Measurements from ENCODE around the gene RIMBP2.

The RIMBP2 gene

GRCh38 chr12:130628304-130628703, 87.8 kb downstream of the RIMBP2 start:
- no peak for DNase-seq (ENCODE audit: low read depth)

DNA sequence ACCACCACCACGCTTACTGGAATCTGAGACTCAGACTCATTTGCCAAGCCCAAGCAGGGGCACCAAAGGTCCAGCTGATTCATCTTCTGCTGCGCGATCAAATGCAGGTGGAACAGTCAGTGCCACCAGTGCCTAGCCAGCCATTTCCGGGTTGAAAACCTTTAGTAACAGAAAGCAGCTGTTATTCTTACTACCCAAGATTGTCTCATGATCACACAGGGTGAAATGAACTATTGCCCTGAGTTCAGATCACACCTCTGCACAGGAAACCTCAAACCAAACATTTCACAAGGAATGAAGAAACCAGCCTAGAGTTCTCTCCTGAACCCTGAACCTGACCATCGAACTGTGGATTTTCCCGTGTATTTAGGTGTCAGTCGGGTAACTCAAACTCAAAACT, 88.9 kb downstream of the RIMBP2 start:
- DNase-seq (ENCODE audit: low read depth) = no peak

DNA sequence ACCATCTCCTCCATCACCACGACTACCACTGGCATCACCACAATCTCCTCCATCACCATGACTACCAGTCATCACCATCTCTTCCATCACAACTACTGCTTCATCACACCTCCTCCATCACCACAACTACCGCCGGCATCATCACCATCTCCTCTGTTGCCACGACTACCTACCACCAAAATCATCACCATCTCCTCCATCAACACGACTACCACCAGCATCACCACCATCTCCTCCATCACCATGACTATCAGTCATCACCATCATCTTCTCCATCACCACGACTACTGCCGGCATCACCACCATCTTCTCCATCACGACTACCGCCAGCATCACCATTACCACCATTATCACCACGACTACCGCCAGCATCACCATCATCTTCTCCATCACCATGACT, 89.5 kb downstream of the RIMBP2 start:
- DNase-seq (ENCODE audit: low read depth) = no peak

DNA sequence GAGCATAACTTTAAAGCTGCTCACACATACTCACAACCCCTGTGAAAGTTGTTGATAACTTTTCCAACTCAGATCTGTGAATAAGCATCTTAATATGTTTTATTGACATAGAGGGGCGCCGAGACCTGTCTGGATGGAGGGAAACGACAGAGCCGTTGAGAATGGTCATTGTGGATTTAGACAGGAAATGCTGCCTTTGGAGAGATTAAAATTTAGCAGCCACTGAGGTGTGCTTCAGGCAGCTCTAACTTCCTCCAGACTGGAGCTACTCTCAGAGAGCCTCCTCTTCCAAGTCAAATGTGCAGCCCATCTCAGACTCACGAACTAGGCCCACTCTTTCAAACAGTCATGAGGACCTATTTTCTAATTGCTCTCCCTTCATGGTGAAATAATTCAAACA, 90.9 kb downstream of the RIMBP2 start:
- no peak for DNase-seq (ENCODE audit: low read depth)

DNA sequence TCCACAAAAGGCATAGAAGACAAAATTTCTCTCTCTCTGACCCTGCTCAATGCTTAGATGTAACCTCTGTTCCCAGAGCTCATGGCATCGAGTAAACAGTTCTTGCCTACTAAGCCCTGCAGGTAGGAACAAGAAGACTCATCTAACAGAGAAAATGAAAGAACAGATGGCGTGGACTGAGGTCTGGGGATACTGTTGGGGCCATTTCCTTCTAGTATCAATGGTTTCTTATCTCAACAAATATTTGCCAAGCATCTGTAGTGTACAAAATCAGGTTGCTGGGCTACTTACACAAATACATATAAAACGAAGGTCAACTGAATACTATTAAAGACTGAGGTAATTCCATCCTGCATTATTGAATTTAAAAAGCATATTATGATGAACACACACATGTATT, 93.3 kb downstream of the RIMBP2 start:
- no peak for DNase-seq (ENCODE audit: low read depth)

GRCh38 chr12:130621696-130622298, 94.3 kb downstream of the RIMBP2 start:
- no peak for DNase-seq (ENCODE audit: low read depth)

GRCh38 chr12:130620756-130621155, 95.3 kb downstream of the RIMBP2 start:
- DNase-seq (ENCODE audit: low read depth) = no peak

GRCh38 chr12:130620281-130620680, 95.8 kb downstream of the RIMBP2 start:
- DNase-seq (ENCODE audit: low read depth) = no peak

DNA sequence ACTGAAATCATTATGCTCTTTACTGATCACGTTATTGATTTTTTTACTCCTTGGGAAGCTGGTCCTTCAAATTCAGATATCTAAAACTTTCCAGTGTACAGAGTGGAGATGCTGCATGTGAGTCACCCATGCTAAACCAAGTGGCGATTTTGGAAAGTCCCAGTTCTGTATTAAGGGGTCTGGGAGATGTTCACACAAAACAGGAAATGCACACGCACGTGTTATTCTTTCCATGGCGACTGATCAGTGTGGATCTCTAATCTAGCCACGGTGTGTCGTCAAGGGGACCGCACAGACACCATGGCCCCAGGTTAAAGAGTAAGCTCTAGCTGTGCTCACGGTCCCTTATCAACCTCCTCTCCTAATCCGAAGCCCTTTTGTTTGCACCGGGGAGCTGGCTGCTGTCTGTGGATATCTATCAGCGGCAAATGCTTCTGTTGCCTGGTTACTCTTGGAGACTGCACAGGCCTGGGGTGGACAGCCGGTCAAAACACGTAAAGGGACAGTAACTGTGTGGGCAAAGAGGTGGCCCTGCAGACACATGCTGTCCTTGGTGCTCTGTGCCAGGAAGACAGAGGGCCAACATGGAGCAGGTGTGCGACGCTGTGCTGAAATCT, 96.6 kb downstream of the RIMBP2 start:
- DNase-seq (ENCODE audit: low read depth) = no peak

- DNase-seq (ENCODE audit: low read depth) = no peak
These were observed 98.9 kb downstream of the RIMBP2 start for GRCh38 chr12:130617219-130617618.

DNA sequence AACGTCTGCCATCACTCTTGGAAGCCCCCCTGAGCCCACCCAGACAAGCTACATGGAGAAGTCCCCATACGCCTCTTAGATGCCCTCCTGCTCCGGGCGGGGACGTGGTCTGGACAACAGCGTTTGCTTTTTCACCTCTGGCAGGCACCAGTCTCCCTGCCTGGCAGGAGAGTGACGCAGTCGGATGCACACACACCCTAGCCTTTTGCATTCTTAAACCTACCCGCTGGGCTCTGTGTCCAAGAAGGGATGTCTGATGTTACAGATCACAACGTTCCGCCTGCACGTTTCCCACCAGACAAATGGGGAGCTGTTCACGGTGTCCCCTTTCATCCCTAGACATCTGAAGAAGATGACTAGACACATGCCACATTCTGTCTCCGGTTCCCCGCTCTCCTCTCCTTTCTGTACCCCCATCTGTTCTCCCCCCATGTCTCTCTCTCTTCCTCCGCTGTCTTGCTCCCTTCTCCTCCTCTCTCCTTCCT, 100.2 kb downstream of the RIMBP2 start:
- no peak for DNase-seq (ENCODE audit: low read depth)

DNA sequence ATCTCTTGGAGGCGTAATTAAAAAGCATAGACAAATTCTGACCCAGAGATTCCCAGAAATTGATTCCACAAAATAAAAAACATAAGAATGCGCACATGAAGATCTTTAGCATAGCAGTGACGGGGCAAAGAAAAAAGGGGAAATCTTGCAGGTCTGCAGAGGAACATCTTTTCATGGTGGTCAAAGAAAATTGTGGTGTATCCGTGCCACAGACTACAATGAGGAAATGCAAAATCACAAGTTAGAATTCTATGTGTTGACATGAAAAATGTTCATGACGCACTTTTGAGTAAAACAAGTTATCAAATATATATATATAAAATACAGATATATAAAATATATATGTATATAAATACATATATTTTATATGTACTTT, 101.6 kb downstream of the RIMBP2 start:
- DNase-seq (ENCODE audit: low read depth) = no peak

DNA sequence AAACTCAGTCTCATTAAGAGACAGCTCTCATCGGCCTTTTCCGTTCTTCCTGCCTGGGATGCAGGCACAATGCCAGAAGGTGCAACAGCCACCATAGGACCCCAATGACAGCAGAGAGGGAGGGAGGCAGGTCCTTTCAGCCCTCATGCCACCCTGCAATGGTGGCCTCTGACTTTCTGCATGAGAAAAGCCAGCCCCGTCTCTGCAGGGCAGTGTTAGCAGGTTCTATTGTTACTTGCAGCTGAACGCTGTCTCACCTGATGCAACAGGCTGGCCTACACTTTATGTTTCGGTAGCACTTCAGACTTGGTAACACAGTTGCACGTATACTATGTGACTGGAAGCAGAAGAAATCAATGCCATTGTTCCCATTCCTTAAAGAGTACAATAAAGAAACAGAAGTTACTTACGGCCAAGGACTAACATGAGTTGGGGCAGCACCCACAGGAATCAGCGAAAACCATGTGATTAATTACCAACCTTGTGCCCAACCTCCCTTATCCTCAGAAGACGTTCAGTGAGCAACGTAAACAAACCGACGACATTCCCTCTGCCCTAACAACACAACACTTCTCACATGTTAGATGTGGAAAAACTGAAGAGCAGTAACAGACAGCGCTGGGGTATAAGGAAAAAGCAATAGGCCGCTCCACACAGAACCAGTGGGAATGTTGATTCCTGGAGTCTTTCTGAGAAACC, 102.1 kb downstream of the RIMBP2 start:
- DNase-seq (ENCODE audit: low read depth) = no peak

GRCh38 chr12:130613131-130613530, 103.0 kb downstream of the RIMBP2 start:
- DNase-seq (ENCODE audit: low read depth) = no peak

- no peak for DNase-seq (ENCODE audit: low read depth)
These were observed 104.8 kb downstream of the RIMBP2 start for GRCh38 chr12:130611026-130611905.

DNA sequence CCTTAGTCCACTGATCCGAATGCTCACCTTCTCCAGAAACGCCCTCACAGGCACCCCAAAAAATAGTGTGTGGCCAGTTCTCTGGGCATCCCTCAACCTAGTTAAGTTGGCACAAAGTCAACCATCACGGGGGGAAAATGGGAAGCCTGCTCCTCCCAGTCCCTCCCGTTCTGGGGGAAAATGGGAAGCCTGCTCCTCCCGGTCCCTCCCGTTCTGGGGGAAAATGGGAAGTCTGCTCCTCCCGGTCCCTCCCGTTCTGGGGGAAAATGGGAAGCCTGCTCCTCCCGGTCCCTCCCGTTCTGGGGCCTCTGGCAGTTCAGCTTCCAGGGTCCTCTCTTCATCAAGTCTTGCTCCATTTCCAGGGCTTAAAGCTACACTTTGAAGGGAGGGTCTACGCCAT, 106.1 kb downstream of the RIMBP2 start:
- no peak for DNase-seq (ENCODE audit: low read depth)

DNA sequence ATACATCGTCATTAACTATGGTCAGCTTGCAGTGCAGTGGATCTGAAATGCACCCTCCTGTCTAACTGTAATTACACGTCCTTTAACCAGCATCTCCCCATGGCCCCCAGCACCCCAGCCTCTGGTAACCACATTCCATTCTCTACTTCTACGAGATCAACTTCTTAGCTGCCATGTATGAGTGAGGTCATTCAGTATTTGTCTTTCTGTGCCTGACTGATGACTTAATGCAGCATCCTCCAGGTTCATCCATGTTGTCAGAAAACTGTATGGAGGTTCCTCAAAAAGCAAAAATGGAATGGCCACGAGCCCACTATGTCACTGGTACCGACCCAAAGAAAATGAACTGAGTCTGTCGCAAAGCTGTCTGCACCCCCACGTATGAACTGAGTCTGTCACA, 107.3 kb downstream of the RIMBP2 start:
- DNase-seq (ENCODE audit: low read depth) = no peak

- DNase-seq (ENCODE audit: low read depth) = no peak
These were observed 108.0 kb downstream of the RIMBP2 start for GRCh38 chr12:130608132-130608531.

DNA sequence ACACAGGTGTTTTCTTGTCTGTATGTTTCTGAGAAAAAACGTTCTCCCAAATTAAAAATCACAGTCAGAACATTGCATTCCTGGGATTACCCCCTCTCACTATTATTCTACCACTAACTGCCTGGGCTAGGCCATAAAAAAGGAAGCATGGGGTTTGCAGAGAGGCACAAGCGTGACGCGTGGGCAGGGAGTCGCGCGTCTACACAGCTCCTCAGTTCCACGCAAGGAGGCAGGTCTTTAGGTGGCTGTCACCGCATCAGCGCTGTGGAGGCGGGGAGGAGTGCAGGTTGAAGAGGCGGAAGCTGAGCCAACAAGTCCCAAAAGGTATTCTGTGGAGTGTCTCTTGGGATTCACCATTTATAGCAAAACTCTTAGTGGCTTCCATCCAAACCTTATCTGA, 109.9 kb downstream of the RIMBP2 start:
- no peak for DNase-seq (ENCODE audit: low read depth)

DNA sequence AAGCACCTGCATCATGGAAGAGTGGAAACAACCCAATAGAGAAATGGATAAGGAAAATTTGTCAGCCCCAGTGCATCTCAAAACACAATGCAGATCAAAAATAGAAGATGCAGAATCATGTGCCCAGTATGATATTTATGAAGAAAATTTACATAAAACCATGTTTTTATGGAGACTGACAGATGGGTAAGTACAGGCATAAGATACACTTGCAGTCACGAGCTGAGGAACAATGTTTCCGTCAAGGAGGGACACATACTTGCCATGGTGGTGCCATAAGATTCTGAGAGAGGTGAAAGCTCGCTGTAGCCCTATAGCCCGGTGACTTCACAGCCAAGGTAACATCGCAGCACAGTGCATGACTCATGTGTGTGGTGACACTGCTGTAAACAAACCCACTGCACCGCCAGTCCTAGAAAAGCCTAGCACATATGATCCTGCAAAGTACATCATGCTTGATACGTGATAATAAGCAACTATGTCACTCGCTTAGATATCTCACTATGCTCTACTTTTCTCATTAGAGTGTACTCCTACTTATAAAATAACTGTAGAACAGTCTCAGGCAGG, 112.6 kb downstream of the RIMBP2 start:
- no peak for DNase-seq (ENCODE audit: low read depth)

GRCh38 chr12:130602251-130602650, 113.8 kb downstream of the RIMBP2 start:
- no peak for DNase-seq (ENCODE audit: low read depth)

- DNase-seq (ENCODE audit: low read depth) = no peak
These were observed 114.8 kb downstream of the RIMBP2 start for GRCh38 chr12:130601327-130601726.

Data from EH (cell line).